H1 (cell line): ENCODE data around the gene EPB41L4B. TPM values are rescaled to one million over a fixed set of nuclear protein-coding genes. Genes with fewer than 3 reads are reported as not detected.

Experiments
- CTCF ChIA-PET: fragments of 300-600 bp; sonication (Branson Sonifier 250); formaldehyde crosslinking; loops from one replicate; lab custom pipeline; 2021; ENCODE audit not compliant: partially characterized antibody; lab: Charles Lee
- POLR2A ChIA-PET: fragments of 300-600 bp; sonication (Branson Sonifier 250); formaldehyde crosslinking; loops from one replicate; lab custom pipeline; 2021; ENCODE audit warnings: inconsistent platforms; ENCODE audit not compliant: partially characterized antibody; lab: Charles Lee
- DNase-seq, 2 experiments: peaks; one replicate each; pipeline versions ENCODE4 v3.0.0 to v3.0.0-alpha.2; 2010 to 2022; ENCODE audit warnings: low spot score in 2 of 2, low read depth in 1 of 2, mixed read lengths in 1 of 2
- FAIRE-seq: peaks from 2 replicates; lab custom pipeline; 2011; peaks lifted over from hg19 to GRCh38; lab: Jason Lieb, UNC
- H2AFZ ChIP-seq: 2 replicates; pipeline ENCODE4 v1.8.1; 2012; ENCODE audit warnings: low read length, inconsistent platforms
- H2AK5ac ChIP-seq: 2 replicates; pipeline ENCODE4 v1.6.1; 2013; ENCODE audit warnings: low read depth, low read length
- H2BK120ac ChIP-seq: replicated peaks from 2 replicates; pipeline ENCODE3; 2013; ENCODE audit warnings: low read depth, low read length, inconsistent platforms
- H2BK12ac ChIP-seq: 2 replicates; pipeline ENCODE4 v1.6.1; 2013; ENCODE audit warnings: low read depth, low read length
- H2BK15ac ChIP-seq: 2 replicates; pipeline ENCODE4 v1.6.1; 2013; ENCODE audit warnings: low read length
- H2BK20ac ChIP-seq: 2 replicates; pipeline ENCODE4 v1.6.1; 2013; ENCODE audit warnings: low read length
- H2BK5ac ChIP-seq: 2 replicates; pipeline ENCODE4 v1.6.1; 2013; ENCODE audit warnings: low read depth, low read length
- H3K14ac ChIP-seq: 2 replicates; pipeline ENCODE4 v1.6.1; 2013; ENCODE audit warnings: inconsistent platforms; ENCODE audit not compliant: insufficient read length
- H3K18ac ChIP-seq: 2 replicates; pipeline ENCODE4 v1.6.1; 2013; ENCODE audit warnings: low read length; ENCODE audit errors: extremely low read depth
- H3K23ac ChIP-seq: 2 replicates; pipeline ENCODE4 v1.6.1; 2013; ENCODE audit warnings: inconsistent platforms; ENCODE audit not compliant: insufficient read length
- H3K23me2 ChIP-seq: 2 replicates; pipeline ENCODE4 v1.6.1; 2013; ENCODE audit warnings: low read depth, low read length
- H3K27ac ChIP-seq: 2 replicates; pipeline ENCODE4 v1.6.1; 2011; ENCODE audit warnings: low read depth, low read length, inconsistent platforms
- H3K27me3 ChIP-seq, 4 experiments: replicated peaks in 1 of 4; 1 replicate in 1 of 4; 2 replicates in 3 of 4; pipeline versions ENCODE4 v1.6.1 to v1.8.1; 2011 to 2013; ENCODE audit warnings: low read length in 3 of 4, mild to moderate bottlenecking in 3 of 4, inconsistent platforms in 2 of 4, mixed read lengths in 2 of 4, moderate library complexity in 1 of 4; ENCODE audit not compliant: control insufficient read depth in 3 of 4, insufficient read depth in 3 of 4; ENCODE audit errors: extremely low read depth in 1 of 4
- H3K36me3 ChIP-seq, 4 experiments: 2 replicates each; pipeline versions ENCODE4 v1.6.1 to v1.8.1; 2011 to 2013; ENCODE audit warnings: mild to moderate bottlenecking in 4 of 4, low read length in 3 of 4, moderate library complexity in 2 of 4, control low read depth in 1 of 4, inconsistent platforms in 1 of 4; ENCODE audit not compliant: insufficient read depth in 4 of 4, control insufficient read depth in 2 of 4
- H3K4ac ChIP-seq: replicated peaks from 2 replicates; pipeline ENCODE3; 2013; ENCODE audit warnings: low read length, low read depth, mixed read lengths, inconsistent platforms; ENCODE audit not compliant: insufficient read length
- H3K4me1 ChIP-seq, 4 experiments: replicated peaks in 1 of 4; 1 replicate in 1 of 4; 2 replicates in 3 of 4; pipeline versions ENCODE4 v1.6.1 to v1.8.1; 2011 to 2013; ENCODE audit warnings: low read length in 3 of 4, inconsistent platforms in 2 of 4, mixed read lengths in 1 of 4; ENCODE audit not compliant: insufficient read depth in 4 of 4, control insufficient read depth in 3 of 4
- H3K4me2 ChIP-seq, 2 experiments: 2 replicates each; pipeline versions ENCODE4 v1.6.1 to v1.8.1; 2011 to 2013; ENCODE audit warnings: low read depth in 2 of 2, low read length in 2 of 2, control low read depth in 1 of 2, inconsistent platforms in 1 of 2, mild to moderate bottlenecking in 1 of 2; ENCODE audit not compliant: insufficient read depth in 1 of 2
- H3K4me3 ChIP-seq, 4 experiments: fragments of 200-600, 300-600 bp in 1 of 4; sonication (generic), shearing (Covaris generic), sonication (Bioruptor Twin) in 1 of 4; 2 replicates each; pipeline versions ENCODE4 v1.5.1 to v1.8.1; 2011 to 2016; ENCODE audit warnings: low read length in 4 of 4, low read depth in 3 of 4, control low read depth in 2 of 4, inconsistent platforms in 2 of 4, mild to moderate bottlenecking in 2 of 4, mixed read lengths in 1 of 4, moderate library complexity in 1 of 4; ENCODE audit not compliant: insufficient read depth in 2 of 4; ENCODE audit errors: extremely low read depth in 1 of 4
- H3K56ac ChIP-seq: replicated peaks from 2 replicates; pipeline ENCODE3; 2013; ENCODE audit warnings: low read depth, mild to moderate bottlenecking, mixed read lengths, low read length, inconsistent platforms; ENCODE audit not compliant: insufficient read length
- H3K79me1 ChIP-seq: 2 replicates; pipeline ENCODE4 v1.6.1; 2013; ENCODE audit warnings: low read depth, low read length, control low read depth
- H3K79me2 ChIP-seq, 2 experiments: 2 replicates each; pipeline versions ENCODE4 v1.6.1 to v1.8.1; 2012 to 2013; ENCODE audit warnings: low read length in 2 of 2, mild to moderate bottlenecking in 2 of 2, inconsistent platforms in 1 of 2; ENCODE audit not compliant: insufficient read depth in 2 of 2, control insufficient read depth in 1 of 2
- H3K9ac ChIP-seq, 4 experiments: replicated peaks in 1 of 4; 1 replicate in 1 of 4; 2 replicates in 3 of 4; pipeline versions ENCODE4 v1.6.1 to v1.8.1; 2011 to 2013; ENCODE audit warnings: low read depth in 3 of 4, low read length in 3 of 4, control low read depth in 2 of 4, mild to moderate bottlenecking in 2 of 4, moderate library complexity in 2 of 4, inconsistent platforms in 1 of 4; ENCODE audit errors: extremely low read depth in 1 of 4
- H3K9me3 ChIP-seq, 2 experiments: 2 replicates each; pipeline versions ENCODE4 v1.6.1 to v1.8.1; 2012 to 2013; ENCODE audit warnings: mild to moderate bottlenecking in 2 of 2, moderate library complexity in 2 of 2, control low read depth in 1 of 2, inconsistent platforms in 1 of 2, low read depth in 1 of 2, low read length in 1 of 2, mixed read lengths in 1 of 2; ENCODE audit not compliant: insufficient read depth in 2 of 2
- H4K20me1 ChIP-seq, 2 experiments: replicated peaks in 1 of 2; 2 replicates each; pipeline versions ENCODE3 to v1.8.1; 2011 to 2013; ENCODE audit warnings: inconsistent platforms in 2 of 2, low read length in 2 of 2, mild to moderate bottlenecking in 1 of 2; ENCODE audit not compliant: insufficient read depth in 2 of 2, control insufficient read depth in 1 of 2
- H4K5ac ChIP-seq: 2 replicates; pipeline ENCODE4 v1.6.1; 2013; ENCODE audit warnings: low read length, low read depth, mixed read lengths, inconsistent platforms; ENCODE audit not compliant: insufficient read length
- H4K8ac ChIP-seq: 2 replicates; pipeline ENCODE4 v1.8.0; 2013; ENCODE audit warnings: mild to moderate bottlenecking, moderate library complexity, low read length, inconsistent platforms; ENCODE audit not compliant: insufficient read depth; ENCODE audit errors: extremely low read depth
- H4K91ac ChIP-seq: replicated peaks from 2 replicates; pipeline ENCODE3; 2013; ENCODE audit warnings: low read length, mixed read lengths, inconsistent platforms; ENCODE audit not compliant: insufficient read length
- ATF2 ChIP-seq: IDR thresholded peaks from 2 replicates; pipeline ENCODE4 v1.6.1; 2012; ENCODE audit warnings: low read length, inconsistent platforms
- CHD2 ChIP-seq: IDR thresholded peaks from 2 replicates; pipeline ENCODE4 v1.6.1; 2012; ENCODE audit warnings: low read length, improper control_type of control experiment
- HDAC2 ChIP-seq, 2 experiments: fragments of 300-600 bp in 1 of 2; sonication (generic) in 1 of 2; IDR thresholded peaks; 2 replicates each; pipeline ENCODE4 v1.6.1; 2011 to 2012; ENCODE audit warnings: low read depth in 2 of 2, low read length in 2 of 2, mild to moderate bottlenecking in 2 of 2, moderate library complexity in 2 of 2, borderline replicate concordance in 1 of 2, inconsistent platforms in 1 of 2
- HDAC6 ChIP-seq: IDR thresholded peaks from one replicate; pipeline ENCODE4 v1.7.1; 2012; ENCODE audit warnings: low read depth, mild to moderate bottlenecking, inconsistent platforms, low read length, moderate library complexity
- KDM5A ChIP-seq: fragments of 200-600 bp; IDR thresholded peaks from 2 replicates; pipeline ENCODE4 v1.7.1; 2012; ENCODE audit warnings: mild to moderate bottlenecking, low read length, inconsistent platforms, mixed read lengths
- POLR2A ChIP-seq, 2 experiments: IDR thresholded peaks; 1 replicate in 1 of 2; 2 replicates in 1 of 2; pipeline ENCODE4 v1.6.1; 2011; ENCODE audit warnings: low read depth in 2 of 2, low read length in 2 of 2, mild to moderate bottlenecking in 2 of 2; ENCODE audit errors: control extremely low read depth in 1 of 2
- SP1 ChIP-seq: IDR thresholded peaks from 2 replicates; pipeline ENCODE4 v1.6.1; 2011; ENCODE audit warnings: low read depth, low read length
- TEAD4 ChIP-seq: IDR thresholded peaks from 2 replicates; pipeline ENCODE4 v1.6.1; 2012; ENCODE audit warnings: low read depth, low read length, inconsistent platforms, mixed read lengths
- WGBS, 2 experiments: shearing (Covaris generic) in 1 of 2; methylation state at CpG; one replicate each; pipeline versions ENCODE4 v1.1.6 to v1.1.7; 2013 to 2015; ENCODE audit warnings: low lambda C conversion rate in 2 of 2, mixed read lengths in 2 of 2, inconsistent platforms in 1 of 2, low coverage in 1 of 2, missing lambda C conversion rate in 1 of 2; ENCODE audit not compliant: insufficient replicate concordance in 2 of 2, insufficient coverage in 1 of 2, insufficient read length in 1 of 2; ENCODE audit errors: extremely low coverage in 1 of 2, missing lambda C conversion rate in 1 of 2; 5-methylcytosine and 5-hydroxymethylcytosine counted together
- polyA plus RNA-seq, 7 experiments: library from polyadenylated mRNA; depleted of rRNA in 3 of 7; stranded (reverse) in 5 of 7; unstranded in 2 of 7; fragments of >200 nt in 5 of 7; fragments of 200-250 nt in 2 of 7; gene quantifications; 1 replicate in 5 of 7; 2 replicates in 1 of 7; 4 replicates in 1 of 7; pipeline versions ENCODE4 v1.2.1 to v1.2.3, GENCODE V29; 2011 to 2013; ENCODE audit warnings: missing spikeins in 2 of 7, mixed read lengths in 2 of 7
- total RNA-seq: library from RNA; stranded (reverse); fragmentation: NEBNext Ultra II Directional; extraction: Animal tissue kit (Norgen Biotek cat#: 25700); gene quantifications from 2 replicates; pipeline ENCODE4 v1.2.1, GENCODE V29; 2021

EPB41L4B gene
- total and polyA plus RNA-seq, 2 of the 8 experiments (the other 6 are each of a cell fraction or from before 2014, with no cell fraction given), result 11.9 to 25.0 TPM

DNA sequence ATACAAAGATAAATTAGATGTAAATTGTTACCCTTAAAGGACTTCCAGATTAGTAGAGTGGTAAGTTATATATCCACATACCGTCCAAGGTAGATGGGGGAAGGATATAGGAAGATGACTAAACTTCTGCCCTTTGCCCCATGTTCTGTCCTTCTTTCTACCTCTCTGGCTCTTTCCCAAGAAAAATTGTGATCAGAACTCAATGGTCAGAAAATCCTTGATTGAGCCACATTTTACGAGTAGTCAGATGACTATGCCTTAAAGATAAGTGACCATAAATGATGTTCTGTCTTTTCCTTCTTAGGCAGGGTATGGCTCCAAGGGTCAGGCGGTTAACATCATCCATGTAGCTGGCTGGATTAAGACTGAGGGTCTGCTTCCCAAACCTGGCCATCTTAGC lies 158.2 kb downstream of the EPB41L4B start:
- H3K79me1 ChIP-seq, result no peaks in the 10 kb centered on the region
- DNase-seq (no peak), FAIRE-seq (no peak)
- ChIA-PET CTCF (interaction anchor here (0.6 to 3.0 kb wide), 3 partner anchors 18 to 60 kb away, joined by 3 to 12 read pairs (median 3); no protein-coding TSS in a partner anchor), POLR2A (no interaction called here)
- H3K27ac ChIP-seq, result no peak overlapping the region
- no peak overlapping the region for H3K56ac ChIP-seq
- peaks cover 6% of the 10 kb centered on the region in 2 experiments; a peak in 3 of 4 replicates for H3K9me3 ChIP-seq
- 83% methylated on average over 3 of the region's 3 CpGs; no CpG with 5 or more reads in 1 of the 2 experiments for WGBS, 2 experiments
- no peaks in the 10 kb centered on the region for H3K79me2 ChIP-seq
- no peak overlapping the region for H2BK12ac ChIP-seq
- H2BK5ac ChIP-seq, result no peak overlapping the region
- H3K4me1 ChIP-seq, result peaks cover 0 to 2% (median 0%) of the 10 kb centered on the region in 4 experiments; a peak in 2 of 7 replicates
- H3K4me3 ChIP-seq, result no peak overlapping the region
- no peak overlapping the region for H2AK5ac ChIP-seq
- no peak overlapping the region for H2BK20ac ChIP-seq
- H4K91ac ChIP-seq, result no peak overlapping the region
- no peak overlapping the region for H3K23ac ChIP-seq
- H3K4me2 ChIP-seq, result no peak overlapping the region
- no peak overlapping the region for H3K9ac ChIP-seq
- H3K23me2 ChIP-seq, result peaks cover 6% of the 10 kb centered on the region; the same call in 1 of the 2 replicates
- no peak overlapping the region for H2AFZ ChIP-seq
- H3K4ac ChIP-seq, result no peak overlapping the region
- no peak overlapping the region for H3K18ac ChIP-seq
- H2BK15ac ChIP-seq, result no peak overlapping the region
- no peaks in the 10 kb centered on the region for H4K20me1 ChIP-seq
- H3K36me3 ChIP-seq, result no peaks in the 10 kb centered on the region; a peak in 1 of 8 replicates
- H2BK120ac ChIP-seq, result no peak overlapping the region
- H4K5ac ChIP-seq, result no peak overlapping the region
- H4K8ac ChIP-seq, result no peak overlapping the region
- no peak overlapping the region for H3K14ac ChIP-seq
- peaks cover 6 to 20% (median 15%) of the 10 kb centered on the region in 4 experiments for H3K27me3 ChIP-seq
- no peak for TF ChIP-seq SP1
- no peak for TF ChIP-seq CHD2
- TF ChIP-seq TEAD4, result no peak
- TF ChIP-seq KDM5A, result no peak
- TF ChIP-seq POLR2A (IDR thresholded peaks at IDR 0.05; ENCODE audit: control extremely low read depth in 1 of 2, low read depth in 2 of 2, low read length in 2 of 2), result no peak
- TF ChIP-seq HDAC6, result no peak
- no peak for TF ChIP-seq HDAC2 (IDR thresholded peaks at IDR 0.05; ENCODE audit: borderline replicate concordance in 1 of 2, low read depth in 2 of 2, low read length in 2 of 2)
- TF ChIP-seq ATF2, result no peak
